IPS DF 6.9 (cell line): ENCODE data around the gene ASB18.

ENCODE experiments used
- DNase-seq: peaks from one replicate; pipeline ENCODE4 v3.0.0-alpha.2; 2013; ENCODE audit warnings: low read depth, low spot score
- H3K27ac ChIP-seq: one replicate; pipeline ENCODE4 v1.5.1; 2013; ENCODE audit warnings: low read length, control low read depth
- H3K27me3 ChIP-seq: 2 replicates; pipeline ENCODE4 v1.6.1; 2013; ENCODE audit warnings: mild to moderate bottlenecking, low read length; ENCODE audit not compliant: control insufficient read depth, insufficient read depth
- H3K36me3 ChIP-seq: 2 replicates; pipeline ENCODE4 v1.6.1; 2013; ENCODE audit warnings: low read length; ENCODE audit not compliant: control insufficient read depth, insufficient read depth
- H3K4me1 ChIP-seq: 2 replicates; pipeline ENCODE4 v1.6.1; 2013; ENCODE audit warnings: low read length; ENCODE audit not compliant: control insufficient read depth, insufficient read depth
- H3K4me3 ChIP-seq: 2 replicates; pipeline ENCODE4 v1.5.1; 2013; ENCODE audit warnings: mild to moderate bottlenecking, low read length
- H3K9me3 ChIP-seq: 2 replicates; pipeline ENCODE4 v1.6.1; 2013; ENCODE audit warnings: low read length, inconsistent platforms; ENCODE audit not compliant: control insufficient read depth, insufficient read depth
- WGBS: extraction: QIAGEN DNeasy Blood & Tissue Kit; methylation state at CpG from one replicate; pipeline ENCODE4 v1.1.7; 2013; ENCODE audit warnings: mixed read lengths, missing lambda C conversion rate; ENCODE audit not compliant: insufficient read length, insufficient coverage; 5-methylcytosine and 5-hydroxymethylcytosine counted together

The ASB18 gene

DNA sequence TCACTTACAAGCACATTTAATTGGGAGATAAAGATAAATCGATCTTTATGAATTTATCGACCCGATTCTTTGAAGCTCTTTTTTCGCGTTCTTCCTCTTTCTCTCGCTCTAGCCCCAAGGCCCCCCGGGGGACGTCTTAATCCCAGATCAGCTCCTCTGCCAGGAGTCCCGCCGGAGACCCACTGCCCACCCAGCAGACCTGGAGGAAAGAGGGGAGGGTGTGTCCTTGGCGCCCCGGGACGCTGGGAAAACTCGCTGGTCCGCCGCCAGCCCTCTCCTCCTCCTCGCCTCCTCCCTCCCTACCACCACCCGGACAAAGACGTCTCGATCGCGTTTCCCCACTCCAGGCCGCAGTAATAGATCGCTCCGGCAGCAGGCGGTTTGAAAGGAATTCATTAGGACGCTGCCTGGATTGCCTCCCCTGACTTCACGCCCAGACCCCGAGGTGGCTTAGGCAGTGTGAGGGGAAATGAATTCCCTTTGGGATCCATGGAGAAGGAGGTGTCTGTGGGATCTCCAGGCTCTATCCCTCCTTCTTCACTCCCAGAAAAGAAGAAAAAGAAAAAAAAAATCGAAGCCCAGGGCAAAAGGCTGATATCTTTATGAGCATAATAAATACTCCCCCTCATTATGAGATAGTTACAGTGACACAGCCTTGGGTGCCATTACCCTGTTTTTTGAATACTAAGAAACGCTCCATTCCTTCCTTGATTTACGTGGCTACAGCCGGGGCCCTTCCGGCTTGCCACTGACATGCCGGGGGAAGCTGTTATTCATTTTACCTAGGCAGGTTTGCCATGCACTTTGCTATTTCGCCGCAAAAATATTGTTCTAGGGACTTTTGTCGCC, 94.2 kb downstream of the ASB18 start:
- no CpG with 5 or more reads among the region's 38 CpGs for WGBS
- H3K4me1 ChIP-seq = peaks cover 15% of the 10 kb centered on the region
- no peak overlapping the region for H3K4me3 ChIP-seq
- DNase-seq = no peak
- no peak overlapping the region for H3K27ac ChIP-seq
- H3K36me3 ChIP-seq = no peaks in the 10 kb centered on the region
- no peaks in the 10 kb centered on the region for H3K9me3 ChIP-seq
- H3K27me3 ChIP-seq = peaks cover 86% of the 10 kb centered on the region

DNA sequence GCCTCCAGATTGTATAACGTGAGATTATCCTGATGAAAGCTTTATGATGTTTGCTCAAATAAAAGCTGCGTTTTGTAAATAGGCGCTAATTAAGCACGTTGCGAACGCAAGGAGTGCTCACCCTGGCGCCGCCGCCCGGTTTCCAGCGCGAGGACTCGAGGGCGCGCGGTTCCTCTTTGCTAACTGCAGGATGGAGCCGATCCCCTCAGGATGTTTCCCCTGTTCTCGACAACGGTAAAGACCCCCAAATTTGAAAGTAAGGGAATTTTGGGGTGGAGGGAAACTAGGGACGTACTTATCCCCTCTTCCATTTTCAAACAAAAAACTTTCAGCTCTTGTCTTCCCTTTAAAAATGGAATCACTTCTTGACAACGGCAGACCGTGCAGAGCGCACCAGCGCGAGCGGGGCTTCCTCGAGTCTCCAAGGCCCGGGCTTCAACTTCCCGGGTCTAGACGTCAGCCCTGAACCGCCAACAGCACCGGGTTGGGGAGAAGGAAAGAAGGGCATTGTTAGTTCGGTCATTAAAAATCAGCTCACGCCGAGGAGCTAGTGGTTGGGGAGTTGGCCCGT, 95.0 kb downstream of the ASB18 start:
- Histone ChIP-seq H3K36me3 (no peaks in the 10 kb centered on the region), H3K4me3 (no peak overlapping the region), H3K9me3 (no peaks in the 10 kb centered on the region), H3K27ac (no peak overlapping the region), H3K27me3 (peaks cover 83% of the 10 kb centered on the region), H3K4me1 (peaks cover 13% of the 10 kb centered on the region)
- no CpG with 5 or more reads among the region's 36 CpGs for WGBS
- no peak for DNase-seq

DNA sequence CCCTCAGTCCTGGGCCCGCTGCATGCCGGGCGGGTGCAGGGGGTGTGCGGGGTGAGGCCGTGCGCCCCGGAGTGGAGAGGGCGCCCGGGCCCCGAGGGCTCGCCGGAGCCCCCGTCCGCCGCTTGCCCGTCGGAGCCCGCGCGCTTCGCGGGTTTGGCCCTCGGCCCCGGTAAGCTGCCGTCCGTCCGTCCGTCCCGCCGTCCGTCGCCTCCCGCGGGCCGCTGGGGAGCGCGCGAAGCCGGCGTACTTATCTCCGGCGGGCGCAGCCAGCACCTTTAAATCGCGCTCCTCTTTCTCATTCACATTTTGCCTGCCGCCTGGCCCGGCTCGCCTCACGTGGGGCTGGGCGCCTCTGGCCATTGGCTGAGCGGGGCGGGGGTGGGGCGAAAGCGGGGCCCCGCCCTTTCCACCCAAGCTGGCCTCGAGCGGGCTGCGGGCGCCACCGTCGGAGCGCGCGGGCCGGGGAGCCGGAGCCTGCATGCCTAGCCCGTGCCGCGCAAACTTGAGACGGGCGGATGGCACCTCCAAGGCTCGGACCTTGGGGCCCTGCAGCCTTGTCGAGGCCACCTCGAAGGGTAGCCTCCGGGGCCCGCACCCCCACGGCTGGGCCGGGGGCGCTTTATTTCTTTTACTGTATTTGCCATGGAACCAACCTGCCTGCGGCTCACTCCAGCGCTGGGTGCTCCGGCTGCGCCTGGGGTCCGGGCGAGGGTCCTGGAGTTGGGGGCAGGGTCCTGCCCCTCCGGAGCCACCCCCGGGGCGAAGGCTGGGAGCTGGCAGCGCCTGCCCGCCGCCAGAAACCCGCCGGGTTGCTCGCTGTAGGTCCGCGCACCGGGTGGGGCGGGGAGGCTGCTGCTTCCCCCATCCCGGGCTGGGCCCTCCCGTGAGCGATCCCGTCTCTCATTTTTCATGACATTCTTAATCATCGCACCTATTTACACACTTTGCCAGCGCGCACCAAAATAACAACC, 95.8 kb downstream of the ASB18 start, which contains the start of gene GBX2:
TSS of gene GBX2 (minus strand) at position 277 of the 971 bp plus-strand sequence. CDS start 415 bp downstream, outside the sequence.
- WGBS = no CpG with 5 or more reads among the region's 105 CpGs
- H3K4me1 ChIP-seq = peaks cover 12% of the 10 kb centered on the region
- peak within 1 kb of the TSS; percentile 35; the same call in 1 of the 2 replicates for H3K4me3 ChIP-seq
- peaks cover 80% of the 10 kb centered on the region for H3K27me3 ChIP-seq
- H3K9me3 ChIP-seq = no peaks in the 10 kb centered on the region
- H3K27ac ChIP-seq = no peak within 1 kb of the TSS
- H3K36me3 ChIP-seq = no peaks in the 10 kb centered on the region
- DNase-seq = no peak

DNA sequence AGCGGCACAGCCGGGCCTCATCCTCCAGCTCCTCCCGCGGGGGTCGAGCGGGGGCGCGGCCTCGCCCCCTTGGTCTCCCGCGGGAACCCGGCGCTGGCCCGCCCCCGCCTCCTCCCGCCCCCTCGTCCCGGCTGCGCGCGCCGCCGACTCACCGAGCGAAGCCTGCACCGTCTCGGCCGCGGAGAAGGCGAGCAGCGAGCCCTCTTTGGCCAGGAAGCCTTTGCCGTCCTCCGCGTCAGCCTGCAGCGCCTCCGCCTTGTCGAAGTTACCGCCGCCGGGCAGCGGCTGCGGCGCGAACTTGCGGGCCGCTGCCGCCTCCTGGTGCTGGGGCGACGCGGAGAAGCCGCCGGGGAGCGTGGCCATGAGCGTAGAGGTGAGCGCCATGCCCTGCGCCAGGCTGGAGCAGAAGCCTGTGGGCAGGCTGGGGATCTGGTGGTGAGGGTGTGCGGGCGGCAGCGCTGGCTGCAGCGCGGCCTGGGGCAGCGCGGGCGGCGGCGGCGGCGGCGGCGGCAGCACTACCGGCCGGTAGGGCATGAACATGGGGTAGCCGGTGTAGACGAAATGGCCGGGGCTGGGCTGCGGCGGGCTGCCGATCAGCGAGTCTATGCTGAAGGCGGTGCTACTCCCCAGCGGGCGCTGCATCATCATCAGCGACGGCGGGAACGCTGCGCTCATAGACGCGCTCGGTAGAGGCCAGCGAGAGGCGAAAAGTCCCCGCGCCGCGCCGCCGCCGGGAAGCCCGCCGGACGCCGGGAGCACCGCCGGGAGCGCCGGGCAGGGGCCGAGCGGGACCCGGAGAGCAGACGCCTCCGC, 96.7 kb downstream of the ASB18 start:
- WGBS = no CpG with 5 or more reads among the region's 112 CpGs
- H3K27me3 ChIP-seq = peaks cover 80% of the 10 kb centered on the region
- no peak for DNase-seq
- no peaks in the 10 kb centered on the region for H3K9me3 ChIP-seq
- H3K27ac ChIP-seq = no peak overlapping the region
- peak overlapping the region; percentile 35; the same call in 1 of the 2 replicates for H3K4me3 ChIP-seq
- H3K36me3 ChIP-seq = no peaks in the 10 kb centered on the region
- peaks cover 10% of the 10 kb centered on the region for H3K4me1 ChIP-seq

DNA sequence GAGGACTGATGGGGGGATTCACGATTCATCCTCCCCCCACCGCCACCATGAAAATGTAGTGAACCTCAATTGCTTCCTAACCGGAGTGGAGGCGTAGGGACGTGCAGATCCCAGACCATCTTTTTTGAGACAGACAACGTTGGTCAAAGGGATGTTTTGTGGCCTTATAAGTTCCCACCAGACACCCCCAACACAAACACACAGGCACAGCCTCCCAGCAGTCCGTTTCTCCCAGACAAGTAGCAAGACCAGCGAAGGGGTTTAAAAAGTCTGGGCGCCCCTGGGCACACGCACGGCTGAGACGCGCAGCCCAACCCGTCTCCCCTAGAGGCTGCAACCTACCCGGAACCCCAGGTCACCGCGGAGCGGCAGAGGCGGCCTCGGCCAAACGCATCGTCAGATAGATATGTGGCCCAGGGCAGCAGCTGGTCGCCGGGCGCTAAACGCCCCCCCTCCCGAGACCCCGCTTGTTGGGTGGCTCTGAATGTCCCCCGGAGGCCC, 97.4 kb downstream of the ASB18 start:
- peak overlapping the region; percentile 35; the same call in 1 of the 2 replicates for H3K4me3 ChIP-seq
- H3K27me3 ChIP-seq = peaks cover 80% of the 10 kb centered on the region
- no peaks in the 10 kb centered on the region for H3K36me3 ChIP-seq
- no peak for DNase-seq
- H3K9me3 ChIP-seq = no peaks in the 10 kb centered on the region
- H3K27ac ChIP-seq = no peak overlapping the region
- WGBS = no CpG with 5 or more reads among the region's 29 CpGs
- H3K4me1 ChIP-seq = peaks cover 13% of the 10 kb centered on the region

DNA sequence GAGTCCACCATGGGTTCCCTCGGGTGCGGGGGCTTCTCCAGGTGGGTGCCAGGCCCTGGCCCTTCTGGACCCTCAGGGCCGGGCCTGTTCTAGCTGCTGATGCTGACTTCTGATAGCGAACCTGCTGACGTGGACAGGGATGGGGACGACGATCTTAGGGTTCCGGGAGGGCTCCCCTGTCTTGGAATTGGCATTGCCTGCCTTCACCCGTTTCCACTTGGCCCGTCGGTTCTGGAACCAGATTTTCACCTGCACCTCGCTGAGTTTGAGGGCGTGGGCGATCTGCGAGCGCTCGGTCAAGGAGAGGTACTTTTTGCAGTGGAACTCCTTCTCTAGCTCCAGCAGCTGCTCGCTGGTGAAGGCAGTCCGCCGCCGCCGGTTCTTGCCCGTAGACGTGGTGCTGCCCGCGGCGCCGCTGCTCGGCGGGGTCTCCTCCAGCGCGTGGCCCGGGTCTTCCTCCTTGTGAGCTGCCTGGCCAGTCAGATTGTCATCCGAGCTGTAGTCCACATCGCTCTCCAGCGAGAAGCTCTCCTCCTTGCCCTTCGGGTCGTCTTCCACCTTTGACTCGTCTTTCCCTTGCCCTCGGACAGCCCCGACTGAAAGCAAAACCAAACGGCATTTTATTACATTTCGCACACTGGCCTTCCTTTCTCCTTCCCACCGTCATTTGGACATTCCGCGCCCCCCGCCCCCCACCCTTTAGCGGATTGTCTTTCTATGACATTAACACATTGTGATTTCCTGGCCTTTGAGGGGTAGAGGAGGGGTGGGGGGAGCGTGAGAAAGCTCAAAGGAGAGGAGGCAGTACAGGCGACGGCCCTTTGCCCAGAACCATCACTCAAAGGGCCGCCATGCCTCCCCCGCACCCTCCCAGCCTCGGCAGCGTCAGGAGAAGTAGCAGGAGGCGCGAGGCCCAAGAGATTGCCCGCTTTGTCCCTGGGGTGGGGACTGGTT, 98.1 kb downstream of the ASB18 start:
- Histone ChIP-seq H3K9me3 (no peaks in the 10 kb centered on the region), H3K4me1 (peaks cover 15% of the 10 kb centered on the region), H3K4me3 (no peak overlapping the region; the same call in 1 of the 2 replicates), H3K27ac (no peak overlapping the region), H3K36me3 (no peaks in the 10 kb centered on the region), H3K27me3 (peaks cover 80% of the 10 kb centered on the region)
- no peak for DNase-seq
- no CpG with 5 or more reads among the region's 58 CpGs for WGBS

DNA sequence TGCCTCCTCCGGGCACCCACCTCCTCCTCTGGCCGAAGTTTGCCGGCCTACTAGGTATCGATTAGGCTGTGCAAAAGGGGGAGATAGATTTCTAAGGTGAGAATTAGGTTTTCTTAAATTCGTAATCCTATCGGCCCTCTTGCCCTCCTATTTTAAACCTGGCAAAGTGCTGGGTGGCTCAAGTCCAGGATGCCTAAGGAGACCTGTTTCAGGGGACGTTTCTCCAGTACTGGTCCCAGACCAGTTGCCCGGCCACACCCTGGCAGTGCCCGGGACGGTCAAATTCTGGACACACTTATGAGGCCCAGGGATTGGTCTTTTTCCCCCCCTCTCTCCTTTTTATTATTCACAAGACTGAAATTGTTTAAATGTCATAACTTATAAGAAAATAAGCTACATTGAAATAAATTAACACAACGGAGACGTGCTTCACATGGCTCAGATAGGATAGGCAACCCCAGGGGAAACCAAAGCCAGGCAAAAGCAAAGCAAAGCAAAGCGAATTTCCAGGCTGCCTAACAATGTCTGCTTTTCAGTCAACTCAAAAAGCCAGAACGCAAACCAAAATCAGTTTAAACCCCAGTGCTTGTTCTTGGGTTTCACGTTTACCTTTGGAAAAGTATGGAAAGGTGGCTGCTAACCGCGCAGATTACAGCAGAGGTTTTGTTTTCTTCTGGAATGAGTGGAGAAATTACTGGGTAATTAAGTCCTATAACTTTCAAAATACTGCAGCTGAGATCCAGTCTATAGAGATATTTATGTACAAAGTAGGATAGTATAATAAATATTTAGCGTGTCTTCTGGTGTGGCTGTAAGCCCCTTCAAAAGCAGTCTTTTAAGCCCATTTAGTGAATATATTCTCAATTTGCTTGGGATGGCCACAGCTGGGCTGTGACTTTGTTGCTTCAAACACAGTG, 99.0 kb downstream of the ASB18 start:
- Histone ChIP-seq H3K36me3 (no peaks in the 10 kb centered on the region), H3K4me3 (no peak overlapping the region), H3K27me3 (peaks cover 79% of the 10 kb centered on the region), H3K4me1 (peaks cover 14% of the 10 kb centered on the region), H3K27ac (no peak overlapping the region), H3K9me3 (no peaks in the 10 kb centered on the region)
- WGBS = no CpG with 5 or more reads among the region's 18 CpGs
- DNase-seq = no peak

DNA sequence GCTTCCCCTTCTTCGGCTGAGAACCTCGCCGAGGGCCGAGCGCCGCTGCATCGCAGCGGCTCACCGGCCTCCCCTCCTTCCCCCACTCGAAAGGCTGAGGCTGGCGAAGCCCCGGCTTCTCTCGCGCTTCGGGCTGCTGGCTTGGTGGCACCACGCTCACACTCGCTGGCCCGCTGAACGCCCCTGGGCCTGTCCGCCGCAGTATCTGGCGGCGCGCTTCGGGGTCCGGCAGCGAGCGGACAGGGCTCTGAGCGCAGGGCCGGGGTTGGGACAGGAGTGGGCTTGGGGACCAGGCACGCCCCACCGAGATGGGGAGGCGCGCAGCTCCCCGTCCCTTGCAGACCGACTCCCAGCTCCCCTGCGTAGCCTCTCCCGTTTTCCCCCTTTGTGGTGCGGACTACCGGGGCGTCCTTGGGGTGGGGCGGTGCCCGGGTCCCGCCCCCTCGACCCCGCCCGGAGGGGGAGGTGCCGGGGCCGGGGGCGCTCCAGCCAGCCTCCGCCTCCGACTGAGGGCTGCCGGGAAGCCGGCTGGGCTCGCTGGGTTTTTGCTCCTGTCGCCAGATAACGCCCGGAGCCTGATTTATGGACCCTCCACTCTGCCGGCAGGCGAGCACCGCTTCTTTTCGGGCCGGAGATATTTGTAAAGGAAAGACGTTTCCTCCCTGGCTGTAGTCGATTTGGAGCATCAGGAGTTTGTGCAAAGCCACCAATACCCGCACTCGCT, 99.8 kb downstream of the ASB18 start:
- H3K4me1 ChIP-seq = peaks cover 17% of the 10 kb centered on the region
- no peaks in the 10 kb centered on the region for H3K36me3 ChIP-seq
- DNase-seq = no peak
- H3K9me3 ChIP-seq = no peaks in the 10 kb centered on the region
- H3K4me3 ChIP-seq = peak overlapping the region; percentile 21; the same call in 1 of the 2 replicates
- H3K27me3 ChIP-seq = peaks cover 75% of the 10 kb centered on the region
- no peak overlapping the region for H3K27ac ChIP-seq
- no CpG with 5 or more reads among the region's 67 CpGs for WGBS
